NCI-H1436 (cell line): ENCODE data around the gene GAPT.

ENCODE experiments used
- DNase-seq: peaks from one replicate; lab custom pipeline; 2025; lab: John Stamatoyannopoulos, UW

The GAPT gene

GRCh38 chr5:58462154-58462553 is 29.1 kb upstream of the GAPT start:
- DNase-seq = no peak

- DNase-seq = no peak
Measured at GRCh38 chr5:58462623-58463230, 28.5 kb upstream of the GAPT start.

- no peak for DNase-seq
Measured at GRCh38 chr5:58466939-58467338, 24.3 kb upstream of the GAPT start.

- no peak for DNase-seq
Measured at GRCh38 chr5:58469896-58470295, 21.3 kb upstream of the GAPT start.

- no peak for DNase-seq
Measured at GRCh38 chr5:58475404-58475803, 15.8 kb upstream of the GAPT start.

- DNase-seq = no peak
Measured at GRCh38 chr5:58477760-58478376, 13.4 kb upstream of the GAPT start.

- no peak for DNase-seq
Measured at GRCh38 chr5:58481066-58481676, 10.1 kb upstream of the GAPT start.

- no peak for DNase-seq
Measured at GRCh38 chr5:58481828-58482227, 9.4 kb upstream of the GAPT start.

GRCh38 chr5:58482536-58482935 is 8.7 kb upstream of the GAPT start:
- DNase-seq = no peak

GRCh38 chr5:58484505-58484904 is 6.7 kb upstream of the GAPT start:
- DNase-seq = no peak

GRCh38 chr5:58486290-58486689 is 4.9 kb upstream of the GAPT start:
- DNase-seq = no peak

- no peak for DNase-seq
Measured at GRCh38 chr5:58490402-58491050, 709 bp upstream of the GAPT start.

GRCh38 chr5:58493141-58493540 is 1.9 kb downstream of the GAPT start:
- DNase-seq = no peak

- DNase-seq = no peak
Measured at GRCh38 chr5:58496488-58496887, 5.3 kb downstream of the GAPT start.

GRCh38 chr5:58497386-58497785 is 6.2 kb downstream of the GAPT start:
- DNase-seq = no peak

GRCh38 chr5:58497921-58498320 is 6.7 kb downstream of the GAPT start:
- no peak for DNase-seq

GRCh38 chr5:58498340-58498942 is 7.2 kb downstream of the GAPT start:
- DNase-seq = no peak

GRCh38 chr5:58499231-58499630 is 8.0 kb downstream of the GAPT start:
- no peak for DNase-seq

GRCh38 chr5:58499941-58500340 is 8.7 kb downstream of the GAPT start:
- no peak for DNase-seq

- no peak for DNase-seq
Measured at GRCh38 chr5:58501778-58502417, 10.7 kb downstream of the GAPT start.

GRCh38 chr5:58503390-58504046 is 12.3 kb downstream of the GAPT start:
- DNase-seq = no peak

GRCh38 chr5:58504766-58505165 is 13.5 kb downstream of the GAPT start:
- DNase-seq = no peak
